GM12801 (cell line): ENCODE results near the gene TCL1A.

Experiments used
- CTCF ChIP-seq: IDR thresholded peaks from one replicate; pipeline ENCODE4 v1.5.1; 2011; ENCODE audit warnings: control low read depth; ENCODE audit not compliant: insufficient read length; ENCODE audit errors: extremely low read depth

TCL1A gene

GRCh38 chr14:95741781-95742180, 27.9 kb upstream of the TCL1A start:
- TF ChIP-seq CTCF = no peak

- no peak for TF ChIP-seq CTCF
Measured at GRCh38 chr14:95741038-95741490, 27.1 kb upstream of the TCL1A start.

GRCh38 chr14:95739356-95739755, 25.4 kb upstream of the TCL1A start:
- TF ChIP-seq CTCF = no peak

GRCh38 chr14:95733212-95733611, 19.3 kb upstream of the TCL1A start:
- TF ChIP-seq CTCF = no peak

- TF ChIP-seq CTCF = no peak
Measured at GRCh38 chr14:95730126-95730525, 16.2 kb upstream of the TCL1A start.

- no peak for TF ChIP-seq CTCF
Measured at GRCh38 chr14:95727056-95727700, 13.3 kb upstream of the TCL1A start.

GRCh38 chr14:95725685-95726336, 11.9 kb upstream of the TCL1A start:
- no peak for TF ChIP-seq CTCF
